ENCODE data around the gene GBP3. TPM values are rescaled to one million over a fixed set of nuclear protein-coding genes. Genes with fewer than 3 reads are reported as not detected.
"Not testable (repeated sequence)": the region's sequence is repeated elsewhere in the genome, so short reads cannot be mapped to it uniquely, and the experiment has no call there.

GBP3 gene
- total RNA-seq, 2 experiments from 2014 or later, result 33.6 to 34.4 TPM

DNA sequence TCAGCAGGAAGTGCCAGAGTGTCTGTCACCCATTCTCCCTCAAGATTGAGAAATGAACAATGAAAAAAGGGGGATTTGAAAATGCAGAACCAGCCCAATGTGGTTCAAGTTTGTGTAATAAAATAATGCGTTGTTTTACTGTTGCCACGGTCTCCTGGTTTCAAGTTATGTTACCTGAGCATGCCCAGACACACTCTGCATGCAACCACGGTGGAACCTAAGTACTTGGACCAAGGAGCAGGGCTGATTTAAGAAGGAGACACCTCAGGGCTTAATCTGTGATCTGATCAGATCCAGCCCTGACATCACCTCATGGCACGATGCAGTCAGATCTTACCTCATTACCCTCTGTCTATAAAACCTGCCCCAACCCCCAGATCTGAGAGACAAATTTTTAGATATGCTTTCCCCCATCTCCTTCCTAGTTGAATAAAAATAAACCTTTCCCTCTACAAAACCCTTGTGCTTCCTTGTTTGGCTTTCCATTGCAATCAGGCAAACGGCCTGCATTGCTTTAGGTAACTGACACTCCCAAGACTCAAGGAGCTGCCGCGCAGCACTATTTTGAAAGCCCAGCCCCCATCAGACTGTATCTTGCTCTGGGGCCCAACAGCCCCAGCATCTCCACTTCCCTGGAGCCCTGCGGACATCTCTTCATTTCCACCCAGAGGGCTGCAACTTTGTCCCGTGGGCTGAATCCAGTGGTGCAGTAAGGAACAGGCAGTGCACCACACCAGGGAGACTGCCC is 27.4 kb upstream of the GBP3 start:
- H3K27ac Mint-ChIP-seq, H3K4me3 Mint-ChIP-seq, POLR2A ChIA-PET, CTCF ChIA-PET, H3K4me1 Mint-ChIP-seq, DNase-seq, H3K9me3 Mint-ChIP-seq, H3K27me3 Mint-ChIP-seq: not testable (repeated sequence)
- peaks cover 64% of the 10 kb centered on the region for H3K36me3 Mint-ChIP-seq (ENCODE audit: low read depth)

DNA sequence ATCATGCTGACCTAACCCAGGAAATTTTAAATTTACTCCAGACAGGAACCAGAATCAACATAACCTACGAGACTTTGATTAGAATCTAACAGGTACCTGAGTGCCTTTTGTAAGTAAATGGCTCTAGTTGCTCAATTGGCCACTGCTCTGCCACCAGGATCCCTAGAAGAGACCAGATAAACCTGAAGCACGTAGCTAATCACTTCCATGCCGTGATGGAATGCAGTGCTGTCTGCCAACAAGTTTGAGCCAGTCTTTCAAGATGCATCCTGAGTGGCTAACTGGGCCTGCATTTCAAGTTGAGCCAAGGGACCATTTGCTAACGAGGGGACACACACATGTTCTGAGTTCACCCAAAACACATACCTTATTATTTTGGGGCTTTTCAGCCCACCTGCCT is 26.5 kb upstream of the GBP3 start:
- CTCF ChIA-PET, H3K9me3 Mint-ChIP-seq, H3K4me1 Mint-ChIP-seq, POLR2A ChIA-PET, H3K4me3 Mint-ChIP-seq, H3K27ac Mint-ChIP-seq, H3K27me3 Mint-ChIP-seq, DNase-seq: not testable (repeated sequence)
- H3K36me3 Mint-ChIP-seq (ENCODE audit: low read depth), result peaks cover 60% of the 10 kb centered on the region

GRCh38 chr1:89047734-89048133 is 25.1 kb upstream of the GBP3 start:
- H3K27ac Mint-ChIP-seq, result no peak overlapping the region

GRCh38 chr1:89046318-89047183 is 23.9 kb upstream of the GBP3 start:
- CTCF ChIA-PET, result interaction anchor here (1.9 kb wide), 1 partner anchor 25 kb away, joined by 5 read pairs; no protein-coding TSS in a partner anchor

More at GRCh38 chr1:89047734-89048133, 25.1 kb upstream of the GBP3 start:
- no peaks in the 10 kb centered on the region for H3K27me3 Mint-ChIP-seq
- peaks cover 7% of the 10 kb centered on the region for H3K4me1 Mint-ChIP-seq
- peaks cover 56% of the 10 kb centered on the region for H3K36me3 Mint-ChIP-seq (ENCODE audit: low read depth)
- H3K4me3 Mint-ChIP-seq, result no peak overlapping the region
- no peak for DNase-seq
- CTCF ChIA-PET, result interaction anchor here (1.9 kb wide), 1 partner anchor 26 kb away, joined by 5 read pairs; no protein-coding TSS in a partner anchor
- H3K9me3 Mint-ChIP-seq, result no peaks in the 10 kb centered on the region
- POLR2A ChIA-PET, result no interaction called here

DNA sequence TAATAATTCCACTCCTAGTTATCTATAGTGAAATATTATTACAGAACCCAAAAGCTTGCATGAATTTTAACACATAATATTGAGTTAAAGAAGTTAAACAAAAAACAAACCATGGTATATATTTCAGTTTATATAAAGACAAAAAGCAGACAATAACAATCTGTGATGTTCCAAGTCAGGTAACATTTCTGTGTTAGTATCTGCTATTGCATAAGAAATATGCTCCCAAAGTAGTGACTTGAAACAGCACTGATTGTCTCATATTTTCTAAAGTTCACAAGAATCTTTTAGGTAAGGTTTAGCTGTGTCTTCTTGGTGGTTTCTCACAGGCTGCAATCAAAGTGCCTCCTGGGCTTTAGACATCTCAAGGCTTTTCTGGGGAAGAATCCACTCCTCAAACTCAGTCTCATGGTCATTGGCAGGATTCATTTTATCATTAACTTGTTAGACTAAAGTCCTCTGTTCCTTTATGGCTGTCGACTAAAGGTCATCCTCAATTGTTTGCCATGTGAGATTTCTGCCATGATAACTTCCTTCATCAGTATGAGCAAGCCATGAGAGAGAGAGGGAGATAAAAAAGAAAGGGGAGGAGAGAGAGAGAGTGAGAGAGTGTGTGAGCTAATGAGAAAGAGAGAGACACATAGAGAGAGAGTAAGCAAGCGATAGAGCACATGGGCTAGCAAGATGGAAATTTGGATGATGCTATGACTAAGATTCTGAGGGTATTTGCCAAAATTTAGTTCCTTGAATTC is 22.5 kb upstream of the GBP3 start:
- POLR2A ChIA-PET, result no interaction called here
- H3K36me3 Mint-ChIP-seq (ENCODE audit: low read depth), result peaks cover 51% of the 10 kb centered on the region

More at GRCh38 chr1:89046318-89047183, 23.9 kb upstream of the GBP3 start:
- not testable (repeated sequence) for DNase-seq, H3K27me3 Mint-ChIP-seq, H3K27ac Mint-ChIP-seq, H3K4me1 Mint-ChIP-seq, H3K4me3 Mint-ChIP-seq, H3K9me3 Mint-ChIP-seq
- H3K36me3 Mint-ChIP-seq (ENCODE audit: low read depth), result peaks cover 59% of the 10 kb centered on the region
- POLR2A ChIA-PET, result interaction anchor here (0.8 kb wide), 1 partner anchor 193 kb away, joined by 3 read pairs; no protein-coding TSS in a partner anchor

DNA sequence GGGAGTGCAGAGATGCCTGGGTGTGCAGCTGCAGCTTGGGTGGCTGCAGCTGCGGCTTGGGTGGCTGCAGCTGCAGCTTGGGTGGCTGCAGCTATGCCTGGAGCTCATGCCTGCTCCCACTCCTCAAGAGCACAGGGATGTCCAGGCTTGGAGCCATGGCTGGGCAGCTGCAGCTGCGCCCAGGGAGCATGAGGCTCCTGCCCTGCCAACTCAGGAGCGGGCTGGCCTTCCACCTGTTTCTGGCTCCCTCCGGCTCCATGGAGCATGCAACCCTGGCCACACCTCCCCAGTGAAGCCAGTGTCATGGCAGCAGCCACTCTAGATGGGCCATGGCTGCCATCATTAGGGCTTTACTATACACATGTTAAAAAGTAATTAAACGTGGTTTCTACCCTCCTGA is 21.3 kb upstream of the GBP3 start:
- POLR2A ChIA-PET, result no interaction called here

More for the DNA sequence above, 22.5 kb upstream of the GBP3 start:
- Mint-ChIP-seq H3K4me1 (peaks cover 19% of the 10 kb centered on the region), H3K9me3 (peaks cover 5% of the 10 kb centered on the region), H3K27me3 (peaks cover 4% of the 10 kb centered on the region), H3K27ac (no peak overlapping the region), H3K4me3 (no peak overlapping the region)
- CTCF ChIA-PET, result no interaction called here
- DNase-seq, result no peak

DNA sequence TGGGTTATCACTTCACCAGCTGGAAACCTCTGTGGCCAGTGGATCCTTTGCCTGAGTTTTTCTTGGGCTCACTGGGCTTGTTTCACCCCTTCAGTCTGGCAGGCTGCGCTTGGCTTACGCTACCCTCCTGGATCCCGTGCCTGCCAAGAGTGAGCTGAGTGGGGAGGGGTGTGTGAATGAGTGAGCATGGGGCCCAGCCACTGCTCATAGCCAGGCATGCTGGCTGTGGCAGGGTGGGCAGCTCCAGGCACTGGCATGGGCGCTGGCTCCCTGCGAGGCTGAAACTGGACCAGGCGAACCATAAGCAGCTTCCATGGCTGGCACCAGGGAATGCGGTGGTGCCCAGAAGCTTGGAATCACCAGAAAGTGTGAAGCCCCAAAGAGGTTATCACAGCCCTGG is 19.8 kb upstream of the GBP3 start:
- peaks cover 25% of the 10 kb centered on the region for H3K4me1 Mint-ChIP-seq
- POLR2A ChIA-PET, result interaction anchor here (0.5 to 4.1 kb wide), 5 partner anchors 20 to 577 kb away, joined by 3 to 25 read pairs (median 5); partner anchors contain the start of genes GBP1 and GBP3
- no peak overlapping the region for H3K27ac Mint-ChIP-seq
- CTCF ChIA-PET, result interaction anchor here (0.8 to 1.3 kb wide), 2 partner anchors 43 to 58 kb away, joined by 3 to 5 read pairs; no protein-coding TSS in a partner anchor
- H3K27me3 Mint-ChIP-seq, result peaks cover 22% of the 10 kb centered on the region
- peaks cover 38% of the 10 kb centered on the region for H3K36me3 Mint-ChIP-seq (ENCODE audit: low read depth)
- H3K4me3 Mint-ChIP-seq, result no peak overlapping the region
- no peak for DNase-seq
- peaks cover 5% of the 10 kb centered on the region for H3K9me3 Mint-ChIP-seq

More for the DNA sequence above, 21.3 kb upstream of the GBP3 start:
- Mint-ChIP-seq H3K4me3 (no peak overlapping the region), H3K9me3 (peaks cover 5% of the 10 kb centered on the region), H3K27ac (no peak overlapping the region), H3K36me3 (ENCODE audit: low read depth) (peaks cover 47% of the 10 kb centered on the region), H3K4me1 (peaks cover 30% of the 10 kb centered on the region), H3K27me3 (peaks cover 13% of the 10 kb centered on the region)
- DNase-seq, result no peak
- CTCF ChIA-PET, result no interaction called here

DNA sequence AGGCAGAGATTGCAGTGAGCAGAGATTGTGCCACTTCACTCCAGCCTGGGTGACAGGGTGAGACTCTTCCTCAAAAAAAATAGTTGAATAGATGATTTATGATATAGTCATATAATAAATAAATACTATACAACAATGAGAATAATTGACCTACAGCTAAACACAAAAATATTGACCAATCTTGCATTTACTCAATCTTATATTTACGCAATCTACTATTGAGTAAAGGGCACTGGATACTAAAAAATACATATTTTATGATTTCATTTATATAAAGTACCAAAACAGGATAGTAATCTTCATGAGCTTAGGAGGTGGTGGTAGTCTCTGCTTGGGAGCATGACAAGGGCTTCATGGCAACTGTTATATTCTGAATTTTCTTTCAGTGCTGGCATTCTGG is 19.1 kb upstream of the GBP3 start:
- peaks cover 38% of the 10 kb centered on the region for H3K36me3 Mint-ChIP-seq (ENCODE audit: low read depth)
- ChIA-PET CTCF (interaction anchor here (1.0 kb wide), 1 partner anchor 44 kb away, joined by 3 read pairs; no protein-coding TSS in a partner anchor), POLR2A (interaction anchor here (0.6 to 4.1 kb wide), 9 partner anchors 12 to 483 kb away, joined by 3 to 25 read pairs (median 5); partner anchors contain the start of genes GBP1, GBP3 and LRRC8B)
- H3K4me3 Mint-ChIP-seq, result no peak overlapping the region
- peaks cover 5% of the 10 kb centered on the region for H3K9me3 Mint-ChIP-seq
- H3K4me1 Mint-ChIP-seq, result peaks cover 25% of the 10 kb centered on the region
- no peak for DNase-seq
- no peak overlapping the region for H3K27ac Mint-ChIP-seq
- peaks cover 22% of the 10 kb centered on the region for H3K27me3 Mint-ChIP-seq

- H3K4me1 Mint-ChIP-seq, result peaks cover 25% of the 10 kb centered on the region
- POLR2A ChIA-PET, result interaction anchor here (0.6 to 4.1 kb wide), 9 partner anchors 11 to 483 kb away, joined by 3 to 25 read pairs (median 5); partner anchors contain the start of genes GBP1, GBP3 and LRRC8B
- no peak for DNase-seq
Measured at GRCh38 chr1:89041119-89041641, 18.5 kb upstream of the GBP3 start.

GRCh38 chr1:89040315-89040626 is 17.6 kb upstream of the GBP3 start:
- no peak overlapping the region for H3K4me3 Mint-ChIP-seq
- no peak overlapping the region for H3K27ac Mint-ChIP-seq
- H3K9me3 Mint-ChIP-seq, result peaks cover 8% of the 10 kb centered on the region
- peaks cover 24% of the 10 kb centered on the region for H3K27me3 Mint-ChIP-seq
- DNase-seq, result no peak
- POLR2A ChIA-PET, result interaction anchor here (1.8 to 4.1 kb wide), 2 partner anchors 19 to 30 kb away, joined by 5 to 25 read pairs; partner anchors contain the start of gene GBP3
- peaks cover 25% of the 10 kb centered on the region for H3K4me1 Mint-ChIP-seq
- CTCF ChIA-PET, result interaction anchor here (1.0 kb wide), 1 partner anchor 216 kb away, joined by 3 read pairs; no protein-coding TSS in a partner anchor
- H3K36me3 Mint-ChIP-seq (ENCODE audit: low read depth), result peaks cover 40% of the 10 kb centered on the region

More at GRCh38 chr1:89041119-89041641, 18.5 kb upstream of the GBP3 start:
- Mint-ChIP-seq H3K36me3 (ENCODE audit: low read depth) (peaks cover 38% of the 10 kb centered on the region), H3K27me3 (peaks cover 22% of the 10 kb centered on the region), H3K9me3 (peaks cover 5% of the 10 kb centered on the region), H3K4me3 (no peak overlapping the region), H3K27ac (no peak overlapping the region)
- CTCF ChIA-PET, result interaction anchor here (1.0 kb wide), 1 partner anchor 44 kb away, joined by 3 read pairs; no protein-coding TSS in a partner anchor

DNA sequence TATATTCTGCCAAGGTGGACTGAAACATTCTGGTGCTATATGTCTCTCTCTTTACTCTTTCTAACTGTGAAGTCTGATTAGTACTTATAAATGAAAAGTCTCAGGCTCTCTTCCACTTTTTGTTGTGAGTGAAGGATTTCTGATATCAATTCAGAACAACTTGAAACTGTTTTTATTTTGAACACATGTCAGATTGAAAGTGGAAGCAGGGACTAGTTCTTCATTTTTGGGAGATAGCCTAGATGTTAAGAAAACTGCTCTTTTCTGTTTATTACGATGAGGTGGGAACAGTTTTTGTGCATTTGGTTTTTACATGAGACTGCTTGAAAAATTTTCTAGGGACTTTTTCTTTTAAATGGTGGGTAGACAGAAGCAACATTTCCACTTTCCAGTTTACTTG is 14.5 kb upstream of the GBP3 start:
- H3K4me1 Mint-ChIP-seq, result peaks cover 33% of the 10 kb centered on the region
- no peak overlapping the region for H3K4me3 Mint-ChIP-seq
- H3K36me3 Mint-ChIP-seq (ENCODE audit: low read depth), result peaks cover 34% of the 10 kb centered on the region
- ChIA-PET CTCF (no interaction called here), POLR2A (interaction anchor here (0.6 kb wide), 1 partner anchor 15 kb away, joined by 4 read pairs; no protein-coding TSS in a partner anchor)
- no peak overlapping the region for H3K27ac Mint-ChIP-seq
- H3K9me3 Mint-ChIP-seq, result peaks cover 13% of the 10 kb centered on the region
- peaks cover 28% of the 10 kb centered on the region for H3K27me3 Mint-ChIP-seq
- no peak for DNase-seq

DNA sequence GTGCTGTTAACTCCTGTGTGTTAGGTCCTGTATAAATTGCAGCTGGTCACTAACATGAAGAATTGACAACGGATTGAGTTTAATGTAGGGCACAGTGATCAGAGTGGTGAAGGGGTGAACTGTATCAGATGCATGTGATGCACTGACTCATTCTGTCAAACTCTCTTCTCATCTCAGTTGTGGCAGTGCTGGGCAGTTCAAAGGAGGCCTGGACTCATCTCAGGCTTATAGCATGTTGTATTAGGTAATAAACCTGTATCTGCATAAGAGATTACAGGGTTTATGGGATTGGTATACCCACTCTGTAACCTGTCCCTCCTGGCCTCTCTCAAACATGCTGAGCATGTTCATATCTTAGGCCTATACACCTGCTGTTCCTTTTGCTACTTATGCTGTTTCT is 12.4 kb upstream of the GBP3 start:
- CTCF ChIA-PET, result interaction anchor here (1.2 kb wide), 1 partner anchor 51 kb away, joined by 3 read pairs; no protein-coding TSS in a partner anchor
- H3K27me3 Mint-ChIP-seq, result peaks cover 30% of the 10 kb centered on the region
- H3K9me3 Mint-ChIP-seq, result peaks cover 25% of the 10 kb centered on the region
- peaks cover 26% of the 10 kb centered on the region for H3K4me1 Mint-ChIP-seq
- peaks cover 46% of the 10 kb centered on the region for H3K36me3 Mint-ChIP-seq (ENCODE audit: low read depth)
- H3K27ac Mint-ChIP-seq, result no peak overlapping the region
- POLR2A ChIA-PET, result interaction anchor here (1.4 kb wide), 1 partner anchor 51 kb away, joined by 6 read pairs; no protein-coding TSS in a partner anchor
- DNase-seq, result no peak
- H3K4me3 Mint-ChIP-seq, result no peak overlapping the region

All from activated CD4-positive, alpha-beta memory T cell treated with anti-CD3 and anti-CD28 coated beads, Interleukin-2, amount 10 ng/mL, durations not matched to agents 7 days and 5 days (primary cell).